Measurements from ENCODE around the gene HES7.
"Not testable (repeated sequence)": the region's sequence is repeated elsewhere in the genome, so short reads cannot be mapped to it uniquely, and the experiment has no call there.

GRCh38 chr17:8170186-8170585 lies 46.3 kb upstream of the HES7 start:
- not testable (repeated sequence) for TF ChIP-seq TAF1 (IDR thresholded peaks at IDR 0.05; ENCODE audit: borderline replicate concordance, low read depth, low read length); POLR2AphosphoS5 (IDR thresholded peaks at IDR 0.05; ENCODE audit: low read depth, low read length); POLR2A (IDR thresholded peaks at IDR 0.05; ENCODE audit: low read depth, low read length)
